Retinal pigment epithelial cell (primary cell): Measurements from ENCODE around the gene GRPR.
"Not testable (repeated sequence)": the region's sequence is repeated elsewhere in the genome, so short reads cannot be mapped to it uniquely, and the experiment has no call there.

Experiments
- DNase-seq: peaks from one replicate; pipeline ENCODE4 v3.0.0-alpha.2; 2010; ENCODE audit warnings: low read depth
- H3K4me3 ChIP-seq: 2 replicates; pipeline ENCODE4 v1.5.1; 2011; ENCODE audit warnings: mild to moderate bottlenecking, low read length, control low read depth, moderate library complexity
- CTCF ChIP-seq: conservative IDR thresholded peaks from 2 replicates; pipeline ENCODE4 v1.5.1; 2011; ENCODE audit warnings: low read depth, low read length, control low read depth, inconsistent platforms

GRPR gene

GRCh38 chrX:16175329-16176061 is 52.1 kb downstream of the GRPR start:
- no peak for TF ChIP-seq CTCF
- DNase-seq: no peak
- no peak overlapping the region for H3K4me3 ChIP-seq

GRCh38 chrX:16177260-16177659 is 53.9 kb downstream of the GRPR start:
- no peak for DNase-seq
- no peak for TF ChIP-seq CTCF
- H3K4me3 ChIP-seq: no peak overlapping the region

GRCh38 chrX:16183843-16184242 is 60.5 kb downstream of the GRPR start:
- DNase-seq, H3K4me3 ChIP-seq: not testable (repeated sequence)

GRCh38 chrX:16185725-16186136 is 62.4 kb downstream of the GRPR start:
- TF ChIP-seq CTCF: no peak
- peak; percentile 50 for DNase-seq
- no peak overlapping the region for H3K4me3 ChIP-seq

- H3K4me3 ChIP-seq: no peak overlapping the region
- no peak for DNase-seq
- no peak for TF ChIP-seq CTCF
Measured at GRCh38 chrX:16186380-16187007, 63.1 kb downstream of the GRPR start.

GRCh38 chrX:16187024-16187760 is 63.8 kb downstream of the GRPR start:
- DNase-seq: no peak
- H3K4me3 ChIP-seq: no peak overlapping the region
- no peak for TF ChIP-seq CTCF

GRCh38 chrX:16188687-16189086 is 65.3 kb downstream of the GRPR start:
- no peak for TF ChIP-seq CTCF
- no peak for DNase-seq
- H3K4me3 ChIP-seq: no peak overlapping the region
